ENCODE measurements around the gene ROPN1.

- no peak for TF ChIP-seq CTCF (IDR thresholded peaks at IDR 0.05)
- TF ChIP-seq POLR2A (IDR thresholded peaks at IDR 0.05) = no peak
Measured at GRCh38 chr3:124035463-124036121, 43.7 kb upstream of the ROPN1 start.

Data from Peyer's patch (tissue), 4 donors.